Measurements from ENCODE around the gene CCDC182.

Gene CCDC182

GRCh38 chr17:57757735-57758134, 12.6 kb upstream of the CCDC182 start:
- no peak for DNase-seq (ENCODE audit: low read depth, low spot score)

DNA sequence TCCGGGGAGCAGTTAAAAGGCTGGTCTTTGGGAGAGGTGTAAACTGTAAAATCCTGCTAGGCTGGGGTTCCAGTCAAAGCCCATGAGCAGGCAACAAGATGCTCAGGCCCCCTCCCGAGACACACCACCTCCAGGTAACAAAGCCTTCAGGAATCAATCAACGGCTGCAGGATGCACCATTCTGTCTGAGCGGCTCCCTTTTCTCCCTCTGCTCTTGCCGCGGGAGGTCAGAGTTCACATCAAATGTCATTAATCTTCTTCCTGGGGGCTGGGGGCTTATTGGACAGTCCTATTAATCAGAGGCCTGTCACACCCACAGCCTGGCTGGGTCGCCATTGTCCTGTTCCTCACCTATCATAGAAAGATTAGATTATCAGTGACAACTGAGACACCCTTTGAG, 11.9 kb upstream of the CCDC182 start:
- no peak for DNase-seq (ENCODE audit: low read depth, low spot score)

DNA sequence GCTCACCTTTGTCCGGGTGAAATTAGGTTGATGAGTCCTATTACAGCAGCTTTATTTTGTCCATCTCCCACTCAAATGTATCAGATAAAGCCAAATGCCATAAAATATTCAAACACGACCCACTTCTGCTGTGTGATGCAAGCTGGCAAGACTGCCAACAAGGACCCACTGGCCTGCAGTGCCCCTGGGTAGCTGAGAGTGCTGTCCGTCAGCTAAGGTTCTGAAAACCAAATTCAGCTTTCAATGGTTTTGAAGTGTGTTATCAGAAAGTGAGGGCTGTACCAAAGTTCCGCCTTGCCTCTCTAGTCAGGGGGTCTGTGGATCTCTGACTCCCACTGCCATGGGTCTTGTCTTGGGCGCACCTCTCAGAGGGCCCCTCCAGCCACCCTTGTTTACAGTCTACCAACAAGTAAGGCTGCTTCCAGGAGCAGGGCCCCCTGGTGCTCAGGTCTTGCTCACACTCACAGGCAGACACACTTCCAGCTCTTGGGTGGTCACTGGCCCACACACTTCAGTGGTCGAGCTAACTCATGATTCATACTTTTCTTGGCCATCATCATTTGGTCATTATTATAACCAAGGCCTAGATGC, 10.5 kb upstream of the CCDC182 start:
- DNase-seq (ENCODE audit: low read depth, low spot score): no peak

DNA sequence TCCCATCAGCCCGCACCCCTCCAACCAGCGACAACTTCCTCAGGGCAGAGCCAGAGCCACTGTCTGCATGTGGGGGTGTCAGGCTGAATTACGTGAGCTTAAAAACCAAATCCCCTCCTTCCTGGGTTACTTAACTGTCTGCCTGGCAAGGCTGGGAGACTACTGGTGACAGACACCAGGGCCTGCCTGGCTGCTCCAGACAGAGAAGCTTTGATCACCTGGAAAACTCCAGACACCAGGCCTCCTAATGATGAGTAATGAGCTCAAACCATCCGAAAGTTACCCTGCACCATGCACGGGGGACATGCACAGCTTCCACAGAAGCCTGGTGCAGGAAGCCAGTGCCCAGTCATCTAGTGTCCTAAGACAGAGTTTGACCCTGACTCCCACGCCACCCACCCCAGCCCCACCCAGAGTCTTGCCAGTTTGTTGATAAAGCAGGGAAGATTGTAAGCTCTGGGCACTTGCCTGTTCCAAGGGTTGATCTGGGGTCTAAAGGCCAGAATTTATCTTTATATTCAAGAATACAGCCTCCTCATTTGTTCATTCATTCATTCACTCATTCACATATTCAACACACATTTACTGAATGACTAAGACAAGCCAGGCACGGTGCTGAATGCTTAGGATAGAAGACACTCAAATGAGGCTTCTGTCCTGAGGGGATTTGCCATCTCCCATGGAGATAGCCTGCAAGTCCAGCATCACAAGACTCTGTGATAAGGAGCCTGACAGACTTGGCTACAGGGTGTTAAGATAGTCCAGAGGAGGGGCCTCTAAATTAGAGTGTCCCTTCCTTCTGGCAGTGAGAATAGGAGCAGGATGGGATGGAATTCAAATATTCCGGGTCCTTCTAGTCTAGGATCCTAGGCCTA, 7.2 kb upstream of the CCDC182 start:
- DNase-seq (ENCODE audit: low read depth, low spot score): no peak

GRCh38 chr17:57751348-57751971, 6.4 kb upstream of the CCDC182 start:
- no peak for DNase-seq (ENCODE audit: low read depth, low spot score)

DNA sequence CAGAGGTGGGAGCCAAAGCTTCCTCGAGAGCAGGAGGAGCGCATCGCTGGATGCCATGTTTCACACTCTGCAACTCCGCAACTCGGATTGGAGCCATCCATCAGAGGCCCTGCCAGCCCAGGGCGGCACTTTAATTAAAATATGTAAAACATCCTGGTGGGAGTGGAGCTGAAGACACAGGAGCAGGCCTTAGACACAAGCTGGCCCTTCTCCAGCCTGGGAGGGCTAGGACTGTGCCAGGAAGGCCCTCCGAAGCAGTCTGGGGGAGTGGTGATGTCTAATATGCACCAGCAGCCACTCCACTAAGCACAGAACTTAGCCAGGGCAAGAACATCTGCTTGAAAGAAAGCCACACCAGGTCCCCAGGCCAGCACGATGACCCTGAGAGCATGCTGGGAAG, 5.8 kb upstream of the CCDC182 start:
- DNase-seq (ENCODE audit: low read depth, low spot score): no peak

GRCh38 chr17:57750109-57750871, 5.2 kb upstream of the CCDC182 start:
- no peak for DNase-seq (ENCODE audit: low read depth, low spot score)

DNA sequence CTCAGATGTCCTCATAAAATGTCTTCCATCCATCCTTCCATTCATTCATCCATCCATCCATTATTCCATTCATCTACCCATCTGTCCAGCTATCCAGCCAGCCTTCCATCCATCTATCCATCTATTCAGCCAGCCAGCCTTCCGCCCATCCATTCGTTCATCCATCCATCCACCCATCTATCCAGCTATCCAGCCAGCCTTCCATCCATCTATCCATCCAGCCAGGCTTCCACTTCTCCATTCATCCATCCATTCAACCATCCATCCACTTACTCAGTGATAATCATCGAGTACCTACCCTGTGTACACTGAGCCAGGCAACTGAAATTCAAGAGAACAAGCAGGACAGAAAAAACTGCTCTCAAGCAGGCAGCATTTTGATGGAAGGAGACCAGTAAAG, 4.6 kb upstream of the CCDC182 start:
- no peak for DNase-seq (ENCODE audit: low read depth, low spot score)

GRCh38 chr17:57747221-57748017, 2.3 kb upstream of the CCDC182 start:
- DNase-seq (ENCODE audit: low read depth, low spot score): peak; percentile 17

DNA sequence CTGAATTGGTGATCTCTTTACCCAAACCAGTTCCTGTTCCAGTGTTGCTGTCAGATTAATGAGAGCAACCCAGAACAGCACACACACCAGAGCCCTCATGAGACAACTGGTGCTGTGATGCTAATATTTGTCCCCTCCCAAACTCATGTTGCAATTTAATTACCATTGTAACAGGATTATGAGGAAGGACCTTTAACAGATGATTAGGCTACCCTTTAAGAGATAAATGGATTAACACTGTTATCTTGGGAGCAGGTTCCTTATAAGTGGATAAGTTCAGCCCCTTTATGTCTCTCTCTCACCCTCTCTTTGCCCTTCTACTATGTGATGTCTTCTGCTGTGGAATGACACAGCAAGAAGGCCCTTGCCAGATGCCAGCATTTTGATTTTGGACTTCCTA, 1.1 kb upstream of the CCDC182 start:
- no peak for DNase-seq (ENCODE audit: low read depth, low spot score)

- no peak for DNase-seq (ENCODE audit: low read depth, low spot score)
These were observed 616 bp downstream of the CCDC182 start for GRCh38 chr17:57744195-57745170.

- DNase-seq (ENCODE audit: low read depth, low spot score): no peak
These were observed 4.9 kb downstream of the CCDC182 start for GRCh38 chr17:57740235-57740528.

DNA sequence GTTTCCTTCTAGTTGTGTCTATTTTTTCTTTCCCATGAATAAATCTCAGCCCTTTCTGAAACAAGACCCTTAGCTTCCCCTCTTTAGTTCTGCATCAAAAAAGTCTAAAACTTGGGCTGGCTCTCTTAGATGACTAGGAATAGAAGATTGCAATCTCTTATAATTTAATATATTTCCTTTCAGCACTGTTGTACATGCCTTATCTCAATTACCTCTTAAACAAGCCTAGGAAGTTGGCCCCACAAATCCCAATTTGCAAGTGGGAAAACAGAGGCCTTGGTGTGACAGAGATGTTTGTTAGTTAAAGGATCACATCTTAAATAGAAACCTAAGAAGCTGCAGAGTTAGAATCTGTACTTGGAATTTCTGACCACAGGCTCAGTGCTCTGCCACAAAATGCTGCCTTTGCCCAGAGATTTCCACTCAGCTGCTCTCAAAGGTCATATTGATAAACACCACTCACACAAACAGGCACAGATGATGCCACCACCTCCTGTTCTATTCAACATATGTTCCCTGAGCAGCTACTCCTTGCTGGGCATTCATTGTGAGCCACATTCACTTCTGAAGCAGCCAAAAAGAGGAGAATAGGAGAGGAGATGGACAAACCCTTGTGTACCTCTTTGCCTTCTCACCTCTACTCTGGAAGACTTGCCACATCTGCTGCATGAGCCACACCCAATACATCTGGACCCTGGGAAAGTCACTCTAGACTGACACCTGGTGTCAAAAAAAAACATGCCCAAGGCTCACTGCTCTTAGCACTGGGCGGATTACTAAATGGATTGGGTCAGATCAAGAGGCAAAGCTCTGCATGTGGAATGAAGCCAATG, 5.5 kb downstream of the CCDC182 start:
- DNase-seq (ENCODE audit: low read depth, low spot score): no peak

DNA sequence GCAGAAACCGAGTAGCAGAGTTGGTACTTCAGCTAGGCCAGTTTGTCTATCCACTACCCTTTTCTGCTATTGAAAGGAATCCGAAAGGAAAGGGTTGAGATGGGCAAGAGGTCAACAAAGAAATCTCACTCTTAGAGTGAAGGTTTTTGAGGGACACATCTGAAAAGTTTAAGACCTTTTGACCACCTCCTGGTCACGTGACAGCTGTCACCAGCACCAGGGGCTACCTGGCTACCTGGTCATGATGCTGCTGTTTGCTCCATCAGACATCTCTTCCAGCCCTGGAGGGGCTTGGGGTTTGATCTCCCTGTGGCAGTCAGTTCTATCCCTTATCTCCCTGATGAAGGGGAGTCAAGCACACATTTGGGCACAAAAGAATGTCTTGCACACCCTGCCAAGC, 7.6 kb downstream of the CCDC182 start:
- no peak for DNase-seq (ENCODE audit: low read depth, low spot score)

DNA sequence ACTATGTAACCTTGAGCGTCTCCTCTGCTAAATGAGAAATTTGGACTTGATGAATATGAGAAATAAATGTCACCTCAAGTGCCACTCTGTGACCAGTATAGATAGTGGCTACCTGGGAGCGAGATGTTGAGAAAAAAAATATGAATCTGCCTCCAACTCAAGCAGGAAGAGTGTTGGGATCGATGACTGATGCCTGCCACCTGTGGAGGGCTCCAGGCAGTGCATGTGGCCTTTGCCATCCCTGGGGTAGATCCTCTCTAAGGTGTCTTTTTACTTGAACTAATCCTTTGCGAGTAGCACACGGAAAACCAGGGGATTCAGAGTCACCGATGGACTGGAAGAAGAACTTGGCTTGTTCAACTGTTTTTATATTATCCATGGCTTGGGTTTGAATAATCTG, 9.4 kb downstream of the CCDC182 start:
- peak; percentile 40 for DNase-seq (ENCODE audit: low read depth, low spot score)

DNA sequence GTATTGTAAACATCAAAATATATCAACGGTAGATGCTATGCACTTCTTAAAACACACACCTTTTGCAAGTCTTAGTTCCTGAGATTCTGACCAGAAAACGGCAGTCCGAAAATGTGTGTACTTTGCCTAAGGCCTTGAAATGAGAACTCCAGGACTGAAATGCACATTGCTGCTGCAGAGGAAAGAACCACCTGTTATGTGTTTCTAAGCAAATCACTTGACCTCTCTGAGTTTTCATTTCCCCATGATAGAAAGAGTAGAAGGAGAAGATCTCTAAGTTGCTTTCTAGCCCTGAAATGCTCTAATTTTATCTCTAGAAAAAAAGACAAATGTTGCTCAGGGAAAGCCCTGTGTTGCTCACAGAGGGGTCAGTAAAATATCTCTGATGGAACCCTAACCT, 9.9 kb downstream of the CCDC182 start:
- no peak for DNase-seq (ENCODE audit: low read depth, low spot score)

DNA sequence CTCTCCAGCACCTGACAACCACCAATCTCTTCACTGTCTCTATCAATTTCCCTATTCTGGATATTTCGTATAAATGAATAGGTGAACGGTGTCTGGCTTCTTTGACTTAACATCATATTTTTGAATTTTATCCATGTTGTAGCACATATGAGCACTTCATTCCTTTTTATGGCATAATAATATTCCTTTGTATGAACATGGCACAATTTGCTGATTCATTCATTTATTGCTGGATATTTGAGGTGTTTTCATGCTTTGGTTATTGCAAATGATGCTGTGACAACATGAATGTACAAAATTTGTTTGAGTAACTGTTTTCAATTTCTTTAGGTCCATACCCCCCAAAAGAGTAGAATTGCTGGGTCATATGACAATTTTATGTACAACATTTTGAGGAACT, 12.0 kb downstream of the CCDC182 start:
- DNase-seq (ENCODE audit: low read depth, low spot score): no peak

- no peak for DNase-seq (ENCODE audit: low read depth, low spot score)
These were observed 13.0 kb downstream of the CCDC182 start for GRCh38 chr17:57732062-57732461.

DNA sequence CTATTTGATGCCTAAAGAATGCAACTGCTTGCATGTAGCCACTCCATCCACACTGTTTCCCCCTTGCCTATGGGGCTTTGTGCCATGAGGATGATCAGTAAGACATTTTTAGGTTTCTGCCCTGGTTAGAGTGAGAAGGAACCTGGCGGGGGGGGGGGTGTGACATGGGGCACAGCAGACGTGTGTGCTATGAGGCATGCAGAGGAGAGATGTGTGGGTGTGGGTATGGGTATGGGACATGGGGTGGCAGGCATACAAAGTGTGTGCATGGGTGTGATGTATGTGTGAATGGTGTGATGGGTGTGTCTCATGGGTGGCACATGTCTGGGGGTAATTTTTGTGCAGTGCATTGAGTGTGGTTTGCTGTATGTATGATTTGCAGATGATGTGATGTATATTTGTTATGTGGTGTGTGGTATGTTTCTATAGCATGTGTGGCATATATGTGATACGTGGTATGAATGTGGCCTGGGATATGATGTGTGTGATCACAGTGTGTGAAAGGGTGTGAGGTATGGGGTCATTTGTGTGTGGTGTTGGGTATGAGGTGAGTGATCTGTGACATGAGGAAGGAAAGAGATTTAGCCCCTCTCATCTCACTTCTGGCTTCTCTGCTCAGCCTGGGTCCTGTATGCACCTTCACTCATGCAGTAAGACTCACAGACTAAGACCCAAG, 14.9 kb downstream of the CCDC182 start:
- no peak for DNase-seq (ENCODE audit: low read depth, low spot score)
